Ascending aorta (tissue), 2 donors: ENCODE measurements around the gene KCNK13. TPM values are rescaled to one million over a fixed set of nuclear protein-coding genes. Genes with fewer than 3 reads are reported as not detected.

ENCODE experiments used
- DNase-seq, 2 donors: peaks; one replicate each; pipeline ENCODE4 v3.0.0-alpha.2; 2019; ENCODE audit warnings: low spot score in 2 of 2
- H3K27ac ChIP-seq, 2 donors: fragments of 200-600 bp; sonication (generic); one replicate each; pipeline ENCODE4 v1.5.1; 2016 to 2017; ENCODE audit warnings: mild to moderate bottlenecking in 1 of 2
- H3K27me3 ChIP-seq: fragments of 200-600 bp; sonication (generic); one replicate; pipeline ENCODE4 v1.5.1; 2017
- H3K36me3 ChIP-seq, 2 donors: fragments of 200-600 bp; sonication (generic); one replicate each; pipeline ENCODE4 v1.5.1; 2016
- H3K4me1 ChIP-seq, 2 donors: fragments of 200-600 bp; sonication (generic); one replicate each; pipeline ENCODE4 v1.5.1; 2016 to 2017; ENCODE audit warnings: mild to moderate bottlenecking in 1 of 2
- H3K4me3 ChIP-seq, 2 donors: fragments of 200-600 bp; sonication (generic); one replicate each; pipeline ENCODE4 v1.5.1; 2016 to 2017; ENCODE audit warnings: mild to moderate bottlenecking in 1 of 2
- H3K9me3 ChIP-seq, 2 donors: fragments of 200-600 bp; sonication (generic); one replicate each; pipeline ENCODE4 v1.5.1; 2016
- intact Hi-C: fragments of 100-400 bp; cut with DNase I; formaldehyde crosslinking; loops from one replicate; pipeline ENCODE4 v1.15.1; 2023
- total RNA-seq: library from RNA; depleted of rRNA; stranded (reverse); fragments of >200 nt; gene quantifications from one replicate; pipeline ENCODE4 v1.1.0, GENCODE V29; 2016
- TF ChIP-seq, protein P1 (sequence below), 3 experiments: fragments of 200-600 bp in 2 of 3; fragments of 450-650 bp in 1 of 3; sonication (generic) in 2 of 3; IDR thresholded peaks; one replicate each; pipeline ENCODE4 v1.5.1; 2016 to 2019; ENCODE audit warnings: antibody characterized with exemption in 3 of 3, mild to moderate bottlenecking in 1 of 3, moderate library complexity in 1 of 3

KCNK13 gene
- total RNA-seq, 1 donor from 2014 or later = not detected

DNA sequence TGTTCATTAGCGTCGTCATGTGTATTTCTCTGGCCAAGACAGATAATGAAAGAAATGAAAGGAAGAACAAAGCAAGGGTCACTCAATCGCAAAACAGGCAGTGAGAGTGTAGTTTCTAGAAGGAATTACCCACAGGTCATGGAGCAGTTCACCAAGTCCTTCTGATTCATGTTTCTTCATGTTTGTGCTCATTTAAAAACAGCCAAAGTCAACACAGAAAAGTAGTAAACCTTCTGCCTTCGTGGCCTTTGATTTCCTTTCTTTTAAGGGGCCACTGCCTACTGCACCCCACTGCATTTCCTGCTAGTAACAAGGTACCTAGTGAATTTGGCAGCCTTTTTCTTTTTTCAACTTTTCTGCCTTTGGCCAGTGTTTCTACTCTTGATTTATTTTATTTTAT, 75.1 kb downstream of the KCNK13 start:
- Histone ChIP-seq H3K4me1 (no peaks in the 10 kb centered on the region), H3K36me3 (no peaks in the 10 kb centered on the region), H3K9me3 (no peaks in the 10 kb centered on the region), H3K4me3 (no peak overlapping the region), H3K27ac (no peak overlapping the region), H3K27me3 (no peaks in the 10 kb centered on the region)
- TF ChIP-seq, protein P1, sequence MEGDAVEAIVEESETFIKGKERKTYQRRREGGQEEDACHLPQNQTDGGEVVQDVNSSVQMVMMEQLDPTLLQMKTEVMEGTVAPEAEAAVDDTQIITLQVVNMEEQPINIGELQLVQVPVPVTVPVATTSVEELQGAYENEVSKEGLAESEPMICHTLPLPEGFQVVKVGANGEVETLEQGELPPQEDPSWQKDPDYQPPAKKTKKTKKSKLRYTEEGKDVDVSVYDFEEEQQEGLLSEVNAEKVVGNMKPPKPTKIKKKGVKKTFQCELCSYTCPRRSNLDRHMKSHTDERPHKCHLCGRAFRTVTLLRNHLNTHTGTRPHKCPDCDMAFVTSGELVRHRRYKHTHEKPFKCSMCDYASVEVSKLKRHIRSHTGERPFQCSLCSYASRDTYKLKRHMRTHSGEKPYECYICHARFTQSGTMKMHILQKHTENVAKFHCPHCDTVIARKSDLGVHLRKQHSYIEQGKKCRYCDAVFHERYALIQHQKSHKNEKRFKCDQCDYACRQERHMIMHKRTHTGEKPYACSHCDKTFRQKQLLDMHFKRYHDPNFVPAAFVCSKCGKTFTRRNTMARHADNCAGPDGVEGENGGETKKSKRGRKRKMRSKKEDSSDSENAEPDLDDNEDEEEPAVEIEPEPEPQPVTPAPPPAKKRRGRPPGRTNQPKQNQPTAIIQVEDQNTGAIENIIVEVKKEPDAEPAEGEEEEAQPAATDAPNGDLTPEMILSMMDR (IDR thresholded peaks at IDR 0.05) = no peak
- intact Hi-C loops = no loop called here
- DNase-seq = no peak

DNA sequence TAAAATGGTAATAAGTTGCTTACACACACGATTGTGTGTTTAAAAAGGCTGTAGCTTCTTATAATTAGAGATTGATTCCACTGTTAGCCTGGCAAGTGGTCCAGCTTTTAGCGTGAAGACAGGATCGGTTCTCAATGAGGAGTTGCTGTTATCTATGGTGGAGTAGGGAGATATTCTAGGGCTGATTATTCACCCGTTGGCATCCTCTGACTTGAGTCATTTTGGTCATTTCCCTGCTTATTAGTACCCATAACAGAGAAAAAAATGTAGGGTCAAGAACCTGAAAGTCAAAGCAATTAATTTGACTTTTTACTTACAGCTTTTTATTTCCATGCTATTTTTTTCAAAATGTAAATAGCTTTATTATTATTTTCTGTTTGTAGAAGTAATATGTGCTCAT, 76.0 kb downstream of the KCNK13 start:
- intact Hi-C loops = no loop called here
- Histone ChIP-seq H3K9me3 (no peaks in the 10 kb centered on the region), H3K4me3 (no peak overlapping the region), H3K27ac (no peak overlapping the region), H3K36me3 (no peaks in the 10 kb centered on the region), H3K4me1 (no peaks in the 10 kb centered on the region), H3K27me3 (no peaks in the 10 kb centered on the region)
- DNase-seq = no peak
- TF ChIP-seq, protein P1 (IDR thresholded peaks at IDR 0.05) = no peak

- no peak for DNase-seq
- intact Hi-C loops = no loop called here
- H3K4me1 ChIP-seq = no peaks in the 10 kb centered on the region
Measured at GRCh38 chr14:90139199-90139598, 77.4 kb downstream of the KCNK13 start.

DNA sequence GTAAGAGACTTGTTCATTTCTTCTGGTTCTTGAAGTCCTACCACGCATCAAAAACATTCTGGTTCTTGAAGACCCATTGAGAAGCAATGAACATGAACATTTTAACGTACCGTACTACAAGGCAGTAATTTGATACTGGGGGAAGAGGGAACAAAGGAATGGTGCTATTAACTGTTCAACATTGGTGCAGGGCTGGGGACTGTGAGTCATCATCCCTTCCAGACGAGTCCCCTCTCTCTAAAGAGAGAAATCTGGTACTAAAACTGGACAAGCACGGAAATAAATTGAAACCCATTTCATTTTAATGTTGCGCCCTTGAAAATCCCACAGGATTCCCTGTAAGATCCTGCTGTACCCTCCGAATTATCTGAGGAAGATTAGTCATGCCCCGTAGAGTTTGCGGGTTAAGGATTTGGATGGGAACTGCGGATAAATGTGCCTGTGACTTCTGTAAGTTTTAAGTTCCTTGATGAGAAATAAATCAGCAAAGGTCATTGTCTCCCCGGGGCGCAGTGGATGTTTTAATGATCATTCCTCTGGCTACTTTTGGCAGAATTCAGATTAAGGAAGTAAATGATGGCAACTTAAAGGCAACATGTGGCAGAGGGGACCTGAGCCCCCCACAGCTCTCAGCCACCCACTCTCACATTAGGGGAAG, 78.6 kb downstream of the KCNK13 start:
- TF ChIP-seq, protein P1 (IDR thresholded peaks at IDR 0.05) = no peak
- H3K27me3 ChIP-seq = no peaks in the 10 kb centered on the region
- H3K4me1 ChIP-seq = no peaks in the 10 kb centered on the region
- no peak for DNase-seq
- H3K27ac ChIP-seq = no peak overlapping the region
- H3K36me3 ChIP-seq = no peaks in the 10 kb centered on the region
- H3K9me3 ChIP-seq = no peaks in the 10 kb centered on the region
- no peak overlapping the region for H3K4me3 ChIP-seq
- intact Hi-C loops = no loop called here

More at GRCh38 chr14:90139199-90139598, 77.4 kb downstream of the KCNK13 start:
- Histone ChIP-seq H3K36me3 (no peaks in the 10 kb centered on the region), H3K4me3 (no peak overlapping the region), H3K27ac (no peak overlapping the region), H3K27me3 (no peaks in the 10 kb centered on the region), H3K9me3 (no peaks in the 10 kb centered on the region)
- TF ChIP-seq, protein P1 (IDR thresholded peaks at IDR 0.05) = no peak

GRCh38 chr14:90140956-90141316, 79.1 kb downstream of the KCNK13 start:
- TF ChIP-seq, protein P1 (IDR thresholded peaks at IDR 0.05) = no peak
- Histone ChIP-seq H3K27me3 (no peaks in the 10 kb centered on the region), H3K4me3 (no peak overlapping the region), H3K9me3 (no peaks in the 10 kb centered on the region), H3K27ac (no peak overlapping the region), H3K4me1 (no peaks in the 10 kb centered on the region), H3K36me3 (no peaks in the 10 kb centered on the region)
- DNase-seq = no peak
- intact Hi-C loops = no loop called here

GRCh38 chr14:90153429-90153828, 91.6 kb downstream of the KCNK13 start:
- TF ChIP-seq, protein P1 (IDR thresholded peaks at IDR 0.05) = no peak
- DNase-seq = no peak
- Histone ChIP-seq H3K27me3 (no peaks in the 10 kb centered on the region), H3K9me3 (no peaks in the 10 kb centered on the region), H3K4me1 (no peaks in the 10 kb centered on the region), H3K27ac (no peak overlapping the region), H3K4me3 (no peak overlapping the region), H3K36me3 (no peaks in the 10 kb centered on the region)
- intact Hi-C loops = no loop called here
